ENCODE results near the gene TTC24. TPM values are rescaled to one million over a fixed set of nuclear protein-coding genes. Genes with fewer than 3 reads are reported as not detected.

TTC24 gene
- polyA plus RNA-seq, 3 donors: 0.14 to 0.31 TPM; not detected in 1

GRCh38 chr1:156601122-156601830, 21.8 kb downstream of the TTC24 start, which contains the start of gene GPATCH4:
TSS of gene GPATCH4 (minus strand) at chr1:156601479.
- Mint-ChIP-seq H3K4me3 (peak within 1 kb of the TSS; percentile 98 to 100), H3K9me3 (no peaks in the 10 kb centered on the region), H3K4me1 (peaks cover 26% of the 10 kb centered on the region), H3K27me3 (ENCODE audit: low read depth in 3 of 3) (peaks cover 0 to 2% (median 2%) of the 10 kb centered on the region in 3 donors), H3K36me3 (peaks cover 24 to 25% of the 10 kb centered on the region in 2 donors), H3K27ac (peak within 1 kb of the TSS; percentile 72 to 97 (median 91))
- Histone ChIP-seq H3K79me2 (ENCODE audit: insufficient read depth, low read length) (peaks cover 22% of the 10 kb centered on the region), H4K20me1 (ENCODE audit: insufficient read depth, low read length) (no peaks in the 10 kb centered on the region), H3K4me1 (ENCODE audit: control insufficient read depth in 1 of 2, insufficient read depth in 2 of 2, low read length in 2 of 2) (peaks cover 23 to 26% of the 10 kb centered on the region in 2 donors), H3K4me2 (replicated peaks; ENCODE audit: extremely low read depth, low read length, poor library complexity, severe bottlenecking) (peak within 1 kb of the TSS; percentile 97), H3K27me3 (ENCODE audit: control insufficient read depth in 2 of 2, insufficient read depth in 2 of 2, low read length in 2 of 2) (no peaks in the 10 kb centered on the region), H2AFZ (ENCODE audit: insufficient read depth, low read depth, low read length, poor library complexity, severe bottlenecking) (peak within 1 kb of the TSS; percentile 90), H3K9ac (ENCODE audit: insufficient read depth, low read length, poor library complexity, severe bottlenecking) (peak within 1 kb of the TSS; percentile 54), H3K27ac (ENCODE audit: low read depth in 1 of 2, low read length in 2 of 2) (peak within 1 kb of the TSS; percentile 2 to 68), H3K4me3 (replicated peaks in 1 of 3; ENCODE audit: low read depth in 2 of 3, low read length in 3 of 3) (peak within 1 kb of the TSS; percentile 85 to 90 (median 85)), H3K36me3 (replicated peaks in 1 of 2; ENCODE audit: control insufficient read depth in 1 of 2, insufficient read depth in 2 of 2, low read length in 2 of 2) (peaks cover 17 to 27% of the 10 kb centered on the region in 2 donors), H3K9me3 (replicated peaks in 1 of 2; ENCODE audit: control insufficient read depth in 1 of 2, insufficient read depth in 1 of 2, low read length in 2 of 2) (no peaks in the 10 kb centered on the region)
- DNase-seq: peak; percentile 63 to 81 (median 70)
- whole genome bisulfite sequencing (ENCODE audit: insufficient coverage): 0% methylated on average over 28 of the region's 35 CpGs
- intact Hi-C loops (cut with micrococcal nuclease): loop anchor here (10.0 kb wide), 2 partner anchors 146 to 216 kb away; no protein-coding TSS in a partner anchor
- no peak for TF ChIP-seq CTCF (IDR thresholded peaks at IDR 0.05)

GRCh38 chr1:156601892-156602291, 22.4 kb downstream of the TTC24 start:
- peak overlapping the region; percentile 90 for H2AFZ ChIP-seq (ENCODE audit: insufficient read depth, low read depth, low read length, poor library complexity, severe bottlenecking)
- Mint-ChIP-seq H3K27ac (peak overlapping the region in 4 of 7 donors; percentile 44 to 94 (median 80)), H3K4me1 (peaks cover 26% of the 10 kb centered on the region), H3K36me3 (peaks cover 19 to 20% of the 10 kb centered on the region in 2 donors), H3K4me3 (peak overlapping the region; percentile 98 to 100), H3K27me3 (ENCODE audit: low read depth in 3 of 3) (peaks cover 0 to 2% (median 2%) of the 10 kb centered on the region in 3 donors), H3K9me3 (no peaks in the 10 kb centered on the region)
- no peak for TF ChIP-seq CTCF (IDR thresholded peaks at IDR 0.05)
- peaks cover 13 to 21% of the 10 kb centered on the region in 2 donors for H3K36me3 ChIP-seq (replicated peaks in 1 of 2; ENCODE audit: control insufficient read depth in 1 of 2, insufficient read depth in 2 of 2, low read length in 2 of 2)
- H4K20me1 ChIP-seq (ENCODE audit: insufficient read depth, low read length): no peaks in the 10 kb centered on the region
- 75% methylated on average over 6 of the region's 12 CpGs for WGBS (ENCODE audit: insufficient coverage)
- H3K4me2 ChIP-seq (replicated peaks; ENCODE audit: extremely low read depth, low read length, poor library complexity, severe bottlenecking): peak overlapping the region; percentile 97
- H3K79me2 ChIP-seq (ENCODE audit: insufficient read depth, low read length): peaks cover 22% of the 10 kb centered on the region
- H3K9ac ChIP-seq (ENCODE audit: insufficient read depth, low read length, poor library complexity, severe bottlenecking): no peak overlapping the region
- intact Hi-C loops (cut with micrococcal nuclease): loop anchor here (10.0 kb wide), 2 partner anchors 147 to 217 kb away; no protein-coding TSS in a partner anchor
- H3K27me3 ChIP-seq (ENCODE audit: control insufficient read depth in 2 of 2, insufficient read depth in 2 of 2, low read length in 2 of 2): no peaks in the 10 kb centered on the region
- H3K9me3 ChIP-seq (replicated peaks in 1 of 2; ENCODE audit: control insufficient read depth in 1 of 2, insufficient read depth in 1 of 2, low read length in 2 of 2): no peaks in the 10 kb centered on the region
- H3K27ac ChIP-seq (ENCODE audit: low read depth in 1 of 2, low read length in 2 of 2): peak overlapping the region; percentile 2 to 68
- H3K4me3 ChIP-seq (replicated peaks in 1 of 3; ENCODE audit: low read depth in 2 of 3, low read length in 3 of 3): peak overlapping the region; percentile 85 to 90 (median 85)
- peaks cover 23 to 26% of the 10 kb centered on the region in 2 donors for H3K4me1 ChIP-seq (ENCODE audit: control insufficient read depth in 1 of 2, insufficient read depth in 2 of 2, low read length in 2 of 2)
- DNase-seq: no peak
